HepG2 (cell line): Measurements from ENCODE around the gene RTF1. TPM values are rescaled to one million over a fixed set of nuclear protein-coding genes. Genes with fewer than 3 reads are reported as not detected.
A peak's percentile ranks its signal among the peaks of the same experiment; 100 is the strongest.

Experiments used
- DNMT3B ChIP-seq: conservative IDR thresholded peaks from 2 replicates; pipeline ENCODE4 v1.6.1; 2016; ENCODE audit warnings: missing biosample characterization, control low read depth
- ELF4 ChIP-seq: sonication (generic); formaldehyde crosslinking; IDR thresholded peaks from 2 replicates; pipeline ENCODE4 v1.5.0; 2020; ENCODE audit warnings: missing genetic modification reagents, mild to moderate bottlenecking, moderate library complexity, borderline replicate concordance
- FOXM1 ChIP-seq: sonication (generic); formaldehyde crosslinking; IDR thresholded peaks from 2 replicates; pipeline ENCODE4 v1.5.0; 2020; ENCODE audit warnings: missing genetic modification reagents
- HMGA1 ChIP-seq: sonication (generic); formaldehyde crosslinking; conservative IDR thresholded peaks from 2 replicates; pipeline ENCODE4 v1.4.0; 2020; ENCODE audit warnings: missing genetic modification reagents
- MYPOP ChIP-seq: sonication (generic); formaldehyde crosslinking; IDR thresholded peaks from 2 replicates; pipeline ENCODE4 v1.8.1; 2023; ENCODE audit warnings: mild to moderate bottlenecking, moderate library complexity, missing genetic modification reagents
- NCOA2 ChIP-seq: sonication (generic); formaldehyde crosslinking; IDR thresholded peaks from 2 replicates; pipeline ENCODE4 v1.8.0; 2022; ENCODE audit warnings: inconsistent platforms
- SAP130 ChIP-seq: IDR thresholded peaks from 2 replicates; pipeline ENCODE4 v1.6.1; 2016; ENCODE audit warnings: low read depth
- SIN3A ChIP-seq: IDR thresholded peaks from 2 replicates; pipeline ENCODE4 v1.6.1; 2011; ENCODE audit warnings: low read depth, mild to moderate bottlenecking, control low read depth, low read length, borderline replicate concordance
- SMYD3 ChIP-seq: sonication (generic); formaldehyde crosslinking; IDR thresholded peaks from 2 replicates; pipeline ENCODE4 v1.8.1; 2023; ENCODE audit warnings: mild to moderate bottlenecking, missing genetic modification reagents
- SNAI1 ChIP-seq: sonication (generic); formaldehyde crosslinking; IDR thresholded peaks from 2 replicates; pipeline ENCODE4 v1.5.0; 2020; ENCODE audit warnings: mild to moderate bottlenecking, missing genetic modification reagents, borderline replicate concordance
- TEAD3 ChIP-seq: optimal IDR thresholded peaks from 2 replicates; pipeline ENCODE3; 2016; ENCODE audit warnings: borderline replicate concordance
- XBP1 ChIP-seq: sonication (generic); formaldehyde crosslinking; IDR thresholded peaks from 2 replicates; pipeline ENCODE4 v1.5.0; 2020; ENCODE audit warnings: missing genetic modification reagents
- ZBTB25 ChIP-seq: IDR thresholded peaks from 2 replicates; pipeline ENCODE4 v1.6.1; 2018; ENCODE audit warnings: missing genetic modification reagents
- ZBTB7B ChIP-seq: sonication (generic); formaldehyde crosslinking; IDR thresholded peaks from 2 replicates; pipeline ENCODE4 v1.4.0; 2020; ENCODE audit warnings: missing genetic modification reagents
- ZMAT3 ChIP-seq: sonication (generic); formaldehyde crosslinking; conservative IDR thresholded peaks from 2 replicates; pipeline ENCODE4 v1.7.0; 2021; ENCODE audit warnings: missing genetic modification reagents
- ZNF138 ChIP-seq: sonication (generic); formaldehyde crosslinking; IDR thresholded peaks from 2 replicates; pipeline ENCODE4 v1.5.0; 2020; ENCODE audit warnings: mild to moderate bottlenecking, low read depth, missing genetic modification reagents
- ZNF232 ChIP-seq: sonication (generic); formaldehyde crosslinking; IDR thresholded peaks from 2 replicates; pipeline ENCODE4 v1.4.0; 2020; ENCODE audit warnings: missing genetic modification reagents, borderline replicate concordance
- ZNF264 ChIP-seq: sonication (generic); formaldehyde crosslinking; IDR thresholded peaks from 2 replicates; pipeline ENCODE4 v1.4.0; 2020; ENCODE audit warnings: missing genetic modification reagents
- ZNF350 ChIP-seq: sonication (generic); formaldehyde crosslinking; IDR thresholded peaks from 2 replicates; pipeline ENCODE4 v1.4.0; 2020; ENCODE audit warnings: mild to moderate bottlenecking, low read depth, missing genetic modification reagents, borderline replicate concordance
- ZNF691 ChIP-seq: sonication (generic); formaldehyde crosslinking; IDR thresholded peaks from 2 replicates; pipeline ENCODE4 v1.4.0; 2020; ENCODE audit warnings: missing genetic modification reagents, low read depth, mild to moderate bottlenecking, borderline replicate concordance
- polyA plus RNA-seq, 8 experiments: library from polyadenylated mRNA; depleted of rRNA in 3 of 8; stranded (reverse) in 7 of 8; unstranded in 1 of 8; fragments of >200 nt; fragmentation: Illumina TruSeq in 4 of 8; extraction: Trizol in 4 of 8; gene quantifications; 2 replicates each; pipeline versions ENCODE4 v1.2.1 to v1.2.3, GENCODE V29; 2011 to 2016; ENCODE audit warnings: low read depth in 4 of 8, missing spikeins in 1 of 8, mixed read lengths in 1 of 8; ENCODE audit not compliant: insufficient read depth in 1 of 8
- total RNA-seq, 5 experiments: library from RNA; depleted of rRNA; stranded (reverse); fragments of >200 nt; fragmentation: Illumina TruSeq; extraction: Trizol; gene quantifications; 2 replicates each; pipeline ENCODE4 v1.2.3, GENCODE V29; 2016; ENCODE audit warnings: low read depth in 1 of 5
- TF ChIP-seq, protein P1 (sequence below): sonication (generic); formaldehyde crosslinking; IDR thresholded peaks from 2 replicates; pipeline ENCODE4 v1.5.1; 2020; ENCODE audit warnings: mild to moderate bottlenecking, moderate library complexity, missing genetic modification reagents
- TF ChIP-seq, protein P2 (sequence below), 2 experiments: IDR thresholded peaks; 2 replicates each; pipeline ENCODE4 v1.6.1; 2011 to 2012; ENCODE audit warnings: low read length in 2 of 2, borderline replicate concordance in 1 of 2, low read depth in 1 of 2, mild to moderate bottlenecking in 1 of 2, moderate library complexity in 1 of 2

RTF1 gene
- total and polyA plus RNA-seq, 2 of the 13 experiments (the other 11 are each of a cell fraction or from before 2014, with no cell fraction given): 13.9 to 17.9 TPM

GRCh38 chr15:41493205-41493901 lies 76.5 kb downstream of the RTF1 start, which contains the start of gene ITPKA (continued):
- TF ChIP-seq ZNF138 (CRISPR knock-in tag): no peak
- TF ChIP-seq ZBTB25 (CRISPR knock-in tag): no peak; the same call in 1 of the 2 replicates
- TF ChIP-seq ZBTB7B: peak; percentile 62
- TF ChIP-seq, protein P1, sequence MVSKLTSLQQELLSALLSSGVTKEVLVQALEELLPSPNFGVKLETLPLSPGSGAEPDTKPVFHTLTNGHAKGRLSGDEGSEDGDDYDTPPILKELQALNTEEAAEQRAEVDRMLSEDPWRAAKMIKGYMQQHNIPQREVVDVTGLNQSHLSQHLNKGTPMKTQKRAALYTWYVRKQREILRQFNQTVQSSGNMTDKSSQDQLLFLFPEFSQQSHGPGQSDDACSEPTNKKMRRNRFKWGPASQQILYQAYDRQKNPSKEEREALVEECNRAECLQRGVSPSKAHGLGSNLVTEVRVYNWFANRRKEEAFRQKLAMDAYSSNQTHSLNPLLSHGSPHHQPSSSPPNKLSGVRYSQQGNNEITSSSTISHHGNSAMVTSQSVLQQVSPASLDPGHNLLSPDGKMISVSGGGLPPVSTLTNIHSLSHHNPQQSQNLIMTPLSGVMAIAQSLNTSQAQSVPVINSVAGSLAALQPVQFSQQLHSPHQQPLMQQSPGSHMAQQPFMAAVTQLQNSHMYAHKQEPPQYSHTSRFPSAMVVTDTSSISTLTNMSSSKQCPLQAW (CRISPR knock-in tag): peak; percentile 31; the same call in 1 of the 2 replicates
- TF ChIP-seq XBP1 (CRISPR knock-in tag): no peak
- no peak; the same call in 1 of the 2 replicates for TF ChIP-seq ZNF232 (CRISPR knock-in tag)
- no peak for TF ChIP-seq ELF4 (CRISPR knock-in tag)
- peak; percentile 63; the same call in 1 of the 2 replicates for TF ChIP-seq ZMAT3 (CRISPR knock-in tag)
- 0 out of 2 replicates have a peak, but pooled peaks have one; percentile 19 for TF ChIP-seq ZNF264 (CRISPR knock-in tag)
- 0 out of 2 replicates have a peak, but pooled peaks have one; percentile 29 for TF ChIP-seq SNAI1 (CRISPR knock-in tag)
- TF ChIP-seq TEAD3 (CRISPR knock-in tag): no peak
- TF ChIP-seq, protein P2, sequence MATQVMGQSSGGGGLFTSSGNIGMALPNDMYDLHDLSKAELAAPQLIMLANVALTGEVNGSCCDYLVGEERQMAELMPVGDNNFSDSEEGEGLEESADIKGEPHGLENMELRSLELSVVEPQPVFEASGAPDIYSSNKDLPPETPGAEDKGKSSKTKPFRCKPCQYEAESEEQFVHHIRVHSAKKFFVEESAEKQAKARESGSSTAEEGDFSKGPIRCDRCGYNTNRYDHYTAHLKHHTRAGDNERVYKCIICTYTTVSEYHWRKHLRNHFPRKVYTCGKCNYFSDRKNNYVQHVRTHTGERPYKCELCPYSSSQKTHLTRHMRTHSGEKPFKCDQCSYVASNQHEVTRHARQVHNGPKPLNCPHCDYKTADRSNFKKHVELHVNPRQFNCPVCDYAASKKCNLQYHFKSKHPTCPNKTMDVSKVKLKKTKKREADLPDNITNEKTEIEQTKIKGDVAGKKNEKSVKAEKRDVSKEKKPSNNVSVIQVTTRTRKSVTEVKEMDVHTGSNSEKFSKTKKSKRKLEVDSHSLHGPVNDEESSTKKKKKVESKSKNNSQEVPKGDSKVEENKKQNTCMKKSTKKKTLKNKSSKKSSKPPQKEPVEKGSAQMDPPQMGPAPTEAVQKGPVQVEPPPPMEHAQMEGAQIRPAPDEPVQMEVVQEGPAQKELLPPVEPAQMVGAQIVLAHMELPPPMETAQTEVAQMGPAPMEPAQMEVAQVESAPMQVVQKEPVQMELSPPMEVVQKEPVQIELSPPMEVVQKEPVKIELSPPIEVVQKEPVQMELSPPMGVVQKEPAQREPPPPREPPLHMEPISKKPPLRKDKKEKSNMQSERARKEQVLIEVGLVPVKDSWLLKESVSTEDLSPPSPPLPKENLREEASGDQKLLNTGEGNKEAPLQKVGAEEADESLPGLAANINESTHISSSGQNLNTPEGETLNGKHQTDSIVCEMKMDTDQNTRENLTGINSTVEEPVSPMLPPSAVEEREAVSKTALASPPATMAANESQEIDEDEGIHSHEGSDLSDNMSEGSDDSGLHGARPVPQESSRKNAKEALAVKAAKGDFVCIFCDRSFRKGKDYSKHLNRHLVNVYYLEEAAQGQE (IDR thresholded peaks at IDR 0.05; ENCODE audit: borderline replicate concordance in 1 of 2, low read depth in 1 of 2, low read length in 2 of 2): 0 out of 4 replicates have a peak, but pooled peaks of 1 of the 2 experiments have one; percentile 28
- no peak for TF ChIP-seq FOXM1 (CRISPR knock-in tag)
- TF ChIP-seq SIN3A: peak; percentile 44; the same call in 1 of the 2 replicates
- no peak for TF ChIP-seq HMGA1 (CRISPR knock-in tag)
- peak; percentile 57; the same call in 1 of the 2 replicates for TF ChIP-seq ZNF350
- TF ChIP-seq NCOA2 (CRISPR knock-in tag): no peak
- TF ChIP-seq DNMT3B (CRISPR knock-in tag): no peak
- peak; percentile 66 for TF ChIP-seq MYPOP (CRISPR knock-in tag)
- peak; percentile 68; the same call in 1 of the 2 replicates for TF ChIP-seq ZNF691
- no peak for TF ChIP-seq SMYD3
- peak; percentile 82 for TF ChIP-seq SAP130 (CRISPR knock-in tag)
